Measurements from ENCODE around the gene VWA3B. TPM values are rescaled to one million over a fixed set of nuclear protein-coding genes. Genes with fewer than 3 reads are reported as not detected.
"Not testable (repeated sequence)": the region's sequence is repeated elsewhere in the genome, so short reads cannot be mapped to it uniquely, and the experiment has no call there.

VWA3B gene
- total RNA-seq, 2 donors from 2014 or later = not detected

- H3K4me3 Mint-ChIP-seq = no peak overlapping the region
- H3K27me3 Mint-ChIP-seq = peaks cover 23% of the 10 kb centered on the region
- no peaks in the 10 kb centered on the region for H3K4me1 Mint-ChIP-seq
- H3K36me3 Mint-ChIP-seq (ENCODE audit: low read depth) = no peaks in the 10 kb centered on the region
- no peak overlapping the region for H3K27ac Mint-ChIP-seq
- no peak for ATAC-seq (replicated peaks)
- no peaks in the 10 kb centered on the region for H3K9me3 Mint-ChIP-seq
These were observed 207.1 kb downstream of the VWA3B start for GRCh38 chr2:98293931-98294687.

GRCh38 chr2:98294711-98295110 is 207.7 kb downstream of the VWA3B start:
- Mint-ChIP-seq H3K4me3 (no peak overlapping the region), H3K9me3 (no peaks in the 10 kb centered on the region), H3K27ac (no peak overlapping the region), H3K36me3 (ENCODE audit: low read depth) (no peaks in the 10 kb centered on the region), H3K4me1 (no peaks in the 10 kb centered on the region), H3K27me3 (peaks cover 21% of the 10 kb centered on the region)
- no peak for ATAC-seq (replicated peaks)

- H3K36me3 Mint-ChIP-seq (ENCODE audit: low read depth) = no peaks in the 10 kb centered on the region
- H3K4me3 Mint-ChIP-seq = no peak overlapping the region
- H3K27ac Mint-ChIP-seq = no peak overlapping the region
- no peak for ATAC-seq (replicated peaks)
- no peaks in the 10 kb centered on the region for H3K9me3 Mint-ChIP-seq
- peaks cover 18% of the 10 kb centered on the region for H3K27me3 Mint-ChIP-seq
- no peaks in the 10 kb centered on the region for H3K4me1 Mint-ChIP-seq
These were observed 208.3 kb downstream of the VWA3B start for GRCh38 chr2:98295275-98295674.

GRCh38 chr2:98295721-98296414 is 208.9 kb downstream of the VWA3B start:
- no peaks in the 10 kb centered on the region for H3K36me3 Mint-ChIP-seq (ENCODE audit: low read depth)
- no peaks in the 10 kb centered on the region for H3K9me3 Mint-ChIP-seq

GRCh38 chr2:98296440-98296839 is 209.5 kb downstream of the VWA3B start:
- no peaks in the 10 kb centered on the region for H3K9me3 Mint-ChIP-seq
- H3K4me3 Mint-ChIP-seq = no peak overlapping the region
- H3K27ac Mint-ChIP-seq = no peak overlapping the region
- H3K27me3 Mint-ChIP-seq = peaks cover 14% of the 10 kb centered on the region
- no peak for ATAC-seq (replicated peaks)
- H3K4me1 Mint-ChIP-seq = no peaks in the 10 kb centered on the region
- no peaks in the 10 kb centered on the region for H3K36me3 Mint-ChIP-seq (ENCODE audit: low read depth)

More at GRCh38 chr2:98295721-98296414, 208.9 kb downstream of the VWA3B start:
- no peaks in the 10 kb centered on the region for H3K4me1 Mint-ChIP-seq
- peaks cover 20% of the 10 kb centered on the region for H3K27me3 Mint-ChIP-seq
- no peak overlapping the region for H3K4me3 Mint-ChIP-seq
- no peak for ATAC-seq (replicated peaks)
- H3K27ac Mint-ChIP-seq = no peak overlapping the region

GRCh38 chr2:98297817-98298682 is 211.1 kb downstream of the VWA3B start:
- peaks cover 15% of the 10 kb centered on the region for H3K27me3 Mint-ChIP-seq
- ATAC-seq (replicated peaks) = no peak
- no peaks in the 10 kb centered on the region for H3K4me1 Mint-ChIP-seq

GRCh38 chr2:98298683-98299164 is 211.8 kb downstream of the VWA3B start:
- Mint-ChIP-seq H3K27me3 (peaks cover 18% of the 10 kb centered on the region), H3K36me3 (ENCODE audit: low read depth) (no peaks in the 10 kb centered on the region), H3K9me3 (no peaks in the 10 kb centered on the region), H3K4me3 (no peak overlapping the region), H3K27ac (no peak overlapping the region), H3K4me1 (no peaks in the 10 kb centered on the region)
- ATAC-seq (replicated peaks) = no peak

More at GRCh38 chr2:98297817-98298682, 211.1 kb downstream of the VWA3B start:
- H3K27ac Mint-ChIP-seq = no peak overlapping the region
- H3K36me3 Mint-ChIP-seq (ENCODE audit: low read depth) = no peaks in the 10 kb centered on the region
- H3K4me3 Mint-ChIP-seq = no peak overlapping the region
- no peaks in the 10 kb centered on the region for H3K9me3 Mint-ChIP-seq

- Mint-ChIP-seq H3K27ac (no peak overlapping the region), H3K4me3 (no peak overlapping the region), H3K9me3 (no peaks in the 10 kb centered on the region), H3K27me3 (peaks cover 17% of the 10 kb centered on the region), H3K36me3 (ENCODE audit: low read depth) (no peaks in the 10 kb centered on the region), H3K4me1 (no peaks in the 10 kb centered on the region)
- no peak for ATAC-seq (replicated peaks)
These were observed 212.4 kb downstream of the VWA3B start for GRCh38 chr2:98299211-98299905.

- Mint-ChIP-seq H3K4me3 (no peak overlapping the region), H3K9me3 (no peaks in the 10 kb centered on the region), H3K27ac (no peak overlapping the region), H3K36me3 (ENCODE audit: low read depth) (no peaks in the 10 kb centered on the region), H3K4me1 (no peaks in the 10 kb centered on the region), H3K27me3 (peaks cover 20% of the 10 kb centered on the region)
- ATAC-seq (replicated peaks) = no peak
These were observed 213.3 kb downstream of the VWA3B start for GRCh38 chr2:98300141-98300874.

GRCh38 chr2:98301469-98301868 is 214.5 kb downstream of the VWA3B start:
- ATAC-seq (replicated peaks) = no peak
- no peak overlapping the region for H3K27ac Mint-ChIP-seq
- no peaks in the 10 kb centered on the region for H3K4me1 Mint-ChIP-seq
- peaks cover 26% of the 10 kb centered on the region for H3K27me3 Mint-ChIP-seq
- H3K36me3 Mint-ChIP-seq (ENCODE audit: low read depth) = no peaks in the 10 kb centered on the region
- no peaks in the 10 kb centered on the region for H3K9me3 Mint-ChIP-seq
- H3K4me3 Mint-ChIP-seq = no peak overlapping the region

GRCh38 chr2:98307131-98307696 is 220.2 kb downstream of the VWA3B start:
- H3K27me3 Mint-ChIP-seq = peaks cover 24% of the 10 kb centered on the region
- not testable (repeated sequence) for H3K27ac Mint-ChIP-seq; H3K36me3 Mint-ChIP-seq (ENCODE audit: low read depth); H3K4me1 Mint-ChIP-seq; H3K9me3 Mint-ChIP-seq; ATAC-seq (replicated peaks); H3K4me3 Mint-ChIP-seq

- H3K4me1 Mint-ChIP-seq = no peaks in the 10 kb centered on the region
- no peaks in the 10 kb centered on the region for H3K36me3 Mint-ChIP-seq (ENCODE audit: low read depth)
These were observed 221.1 kb downstream of the VWA3B start for GRCh38 chr2:98308068-98308467.

GRCh38 chr2:98308532-98308931 is 221.6 kb downstream of the VWA3B start:
- H3K27ac Mint-ChIP-seq = no peak overlapping the region
- no peak for ATAC-seq (replicated peaks)
- H3K27me3 Mint-ChIP-seq = peaks cover 25% of the 10 kb centered on the region
- H3K4me3 Mint-ChIP-seq = no peak overlapping the region
- no peaks in the 10 kb centered on the region for H3K36me3 Mint-ChIP-seq (ENCODE audit: low read depth)
- H3K4me1 Mint-ChIP-seq = no peaks in the 10 kb centered on the region
- H3K9me3 Mint-ChIP-seq = no peaks in the 10 kb centered on the region

More at GRCh38 chr2:98308068-98308467, 221.1 kb downstream of the VWA3B start:
- no peak for ATAC-seq (replicated peaks)
- peaks cover 23% of the 10 kb centered on the region for H3K27me3 Mint-ChIP-seq
- H3K27ac Mint-ChIP-seq = no peak overlapping the region
- no peak overlapping the region for H3K4me3 Mint-ChIP-seq
- H3K9me3 Mint-ChIP-seq = no peaks in the 10 kb centered on the region

Data from activated T-helper 17 cell treated with anti-CD3 and anti-CD28 coated beads, Interleukin-2, amount 50 U/mL, for 72 hours (primary cell).